GM10266 (cell line): ENCODE data around the gene TP73.

Experiments
- DNase-seq: peaks from one replicate; pipeline ENCODE4 v3.0.0; 2012; ENCODE audit errors: extremely low spot score
- TF ChIP-seq, protein P1 (sequence below): IDR thresholded peaks from 2 replicates; pipeline ENCODE4 v1.5.1; 2012; ENCODE audit warnings: mild to moderate bottlenecking, low read depth; ENCODE audit not compliant: control insufficient read depth, insufficient read depth; ENCODE audit errors: missing control alignments

TP73 gene

GRCh38 chr1:3659093-3659492 is 6.8 kb downstream of the TP73 start:
- DNase-seq = no peak
- TF ChIP-seq, protein P1, sequence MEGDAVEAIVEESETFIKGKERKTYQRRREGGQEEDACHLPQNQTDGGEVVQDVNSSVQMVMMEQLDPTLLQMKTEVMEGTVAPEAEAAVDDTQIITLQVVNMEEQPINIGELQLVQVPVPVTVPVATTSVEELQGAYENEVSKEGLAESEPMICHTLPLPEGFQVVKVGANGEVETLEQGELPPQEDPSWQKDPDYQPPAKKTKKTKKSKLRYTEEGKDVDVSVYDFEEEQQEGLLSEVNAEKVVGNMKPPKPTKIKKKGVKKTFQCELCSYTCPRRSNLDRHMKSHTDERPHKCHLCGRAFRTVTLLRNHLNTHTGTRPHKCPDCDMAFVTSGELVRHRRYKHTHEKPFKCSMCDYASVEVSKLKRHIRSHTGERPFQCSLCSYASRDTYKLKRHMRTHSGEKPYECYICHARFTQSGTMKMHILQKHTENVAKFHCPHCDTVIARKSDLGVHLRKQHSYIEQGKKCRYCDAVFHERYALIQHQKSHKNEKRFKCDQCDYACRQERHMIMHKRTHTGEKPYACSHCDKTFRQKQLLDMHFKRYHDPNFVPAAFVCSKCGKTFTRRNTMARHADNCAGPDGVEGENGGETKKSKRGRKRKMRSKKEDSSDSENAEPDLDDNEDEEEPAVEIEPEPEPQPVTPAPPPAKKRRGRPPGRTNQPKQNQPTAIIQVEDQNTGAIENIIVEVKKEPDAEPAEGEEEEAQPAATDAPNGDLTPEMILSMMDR = no peak

- TF ChIP-seq, protein P1 = no peak
These were observed 8.4 kb downstream of the TP73 start for GRCh38 chr1:3660704-3661103.

DNA sequence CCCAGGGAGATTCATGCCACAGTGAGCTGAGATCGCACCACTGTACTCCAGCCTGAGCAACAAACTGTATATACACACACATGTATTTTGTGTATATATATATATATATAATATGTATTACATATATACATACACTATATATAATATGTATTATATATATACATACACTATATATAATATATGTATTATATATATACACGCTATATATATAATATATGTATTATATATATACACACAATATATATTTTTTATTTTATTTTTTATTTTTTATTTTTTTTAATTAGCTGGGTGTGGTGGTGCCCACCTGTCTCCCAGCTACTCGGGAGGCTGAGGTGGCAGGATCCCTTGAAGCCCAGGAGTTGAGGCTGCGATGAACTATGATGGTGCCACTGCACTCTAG is 9.3 kb downstream of the TP73 start:
- DNase-seq = no peak
- TF ChIP-seq, protein P1 = no peak

More at GRCh38 chr1:3660704-3661103, 8.4 kb downstream of the TP73 start:
- no peak for DNase-seq

DNA sequence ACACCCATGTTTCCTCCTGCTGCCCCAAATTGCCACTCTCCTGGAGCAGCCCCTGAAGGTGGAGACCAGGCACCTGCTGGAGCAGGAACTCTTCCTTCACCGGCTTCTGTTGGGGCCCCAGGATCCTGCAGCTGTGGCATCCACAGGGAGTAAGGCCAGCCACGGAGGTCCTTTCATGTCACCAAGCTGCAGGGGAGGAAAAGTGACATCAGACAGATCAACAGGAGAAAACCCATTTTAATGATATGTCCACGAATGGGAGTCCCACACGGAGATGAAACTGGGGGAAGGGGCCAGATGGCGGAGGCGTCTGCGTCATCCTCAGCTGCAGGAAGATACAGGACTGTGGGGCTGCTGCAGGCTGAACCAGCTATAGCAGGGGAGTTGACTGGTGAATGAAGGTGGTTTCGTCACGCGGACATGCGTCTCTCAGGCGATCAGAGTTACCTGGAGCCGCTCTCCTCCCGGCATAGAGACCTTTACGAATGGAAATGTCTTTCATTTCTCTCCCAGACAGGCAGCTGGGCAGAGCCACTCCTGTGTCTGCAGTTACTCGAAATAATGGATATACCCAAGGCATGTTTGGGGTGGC is 9.9 kb downstream of the TP73 start:
- DNase-seq = no peak
- TF ChIP-seq, protein P1 = no peak

- TF ChIP-seq, protein P1 = no peak
- DNase-seq = no peak
These were observed 11.8 kb downstream of the TP73 start for GRCh38 chr1:3663999-3664699.

DNA sequence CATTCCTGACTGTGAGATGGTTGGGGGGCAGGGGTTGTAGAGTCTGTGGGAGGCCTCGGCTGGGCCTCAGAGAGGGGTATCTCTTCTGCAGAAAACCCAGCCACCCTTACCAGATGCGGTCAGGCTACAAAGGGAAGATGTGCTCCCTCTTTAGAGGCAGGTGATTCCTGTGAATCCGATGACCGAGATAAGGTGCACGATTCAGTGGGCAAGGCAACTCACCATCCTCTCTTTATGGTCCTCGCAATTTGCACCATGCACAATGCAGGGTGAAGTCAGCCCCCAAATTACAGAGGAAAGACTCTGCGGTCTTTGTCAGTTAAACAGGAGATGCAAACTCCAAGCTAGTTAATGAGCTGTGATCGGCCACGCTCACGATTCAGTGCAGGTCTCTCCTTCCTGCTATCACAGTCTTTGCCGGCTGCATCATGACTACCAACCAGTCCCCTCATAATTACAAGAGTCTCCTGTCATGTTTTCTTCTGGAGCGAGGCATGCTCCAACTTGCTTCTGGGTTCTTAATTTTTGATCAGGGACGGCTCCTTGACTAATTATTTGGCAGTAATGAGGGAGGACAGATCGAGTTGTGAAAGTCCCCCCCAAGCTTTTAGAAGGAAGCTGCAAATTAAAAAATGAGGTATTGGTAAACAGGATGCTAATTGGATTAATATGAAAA is 12.5 kb downstream of the TP73 start:
- TF ChIP-seq, protein P1 = no peak
- no peak for DNase-seq

GRCh38 chr1:3668148-3668547 is 15.8 kb downstream of the TP73 start:
- DNase-seq = no peak
- TF ChIP-seq, protein P1 = no peak
